T-cell (primary cell): ENCODE measurements around the gene SQSTM1. TPM values are rescaled to one million over a fixed set of nuclear protein-coding genes. Genes with fewer than 3 reads are reported as not detected.

ENCODE experiments used
- ATAC-seq, 4 experiments: fragments of 200-7000 bp in 3 of 4; fragments of 150-1000 bp in 1 of 4; cut with Tn5 transposase; replicated peaks in 1 of 4; 1 replicate in 3 of 4; 2 replicates in 1 of 4; pipeline ENCODE4 v1.10.0; 2021; ENCODE audit warnings: moderate library complexity in 3 of 4, mild to moderate bottlenecking in 2 of 4, moderate number of reproducible peaks in 1 of 4
- CTCF ChIA-PET, 2 donors: fragments of 300-600 bp; sonication (Branson Sonifier 250); formaldehyde crosslinking; loops; one replicate each; lab custom pipeline; 2022; ENCODE audit warnings: antibody characterized with exemption in 2 of 2; lab: Charles Lee
- POLR2A ChIA-PET, 2 donors: fragments of 300-600 bp; sonication (Branson Sonifier 250); formaldehyde crosslinking; loops; one replicate each; lab custom pipeline; 2022; ENCODE audit warnings: antibody characterized with exemption in 2 of 2; lab: Charles Lee
- DNase-seq, 35 experiments: peaks; one replicate each; pipeline versions ENCODE4 v3.0.0 to v3.0.0-alpha.2; 2013 to 2023
- H3K27ac ChIP-seq: one replicate; pipeline ENCODE4 v1.5.1; 2013; ENCODE audit warnings: low read length
- H3K27me3 ChIP-seq, 2 experiments: replicated peaks in 1 of 2; 1 replicate in 1 of 2; 2 replicates in 1 of 2; pipeline versions ENCODE4 v1.6.1 to v1.7.0; 2013; ENCODE audit warnings: low read length in 1 of 2, mixed read lengths in 1 of 2; ENCODE audit not compliant: control insufficient read depth in 2 of 2, insufficient read depth in 2 of 2; ENCODE audit errors: extremely low read depth in 1 of 2
- H3K36me3 ChIP-seq, 2 donors: 1 replicate in 1 of 2; 2 replicates in 1 of 2; pipeline versions ENCODE4 v1.6.1 to v1.7.0; 2013; ENCODE audit warnings: low read length in 1 of 2; ENCODE audit not compliant: control insufficient read depth in 2 of 2, insufficient read depth in 1 of 2; ENCODE audit errors: extremely low read depth in 1 of 2
- H3K4me1 ChIP-seq, 2 experiments: 1 replicate in 1 of 2; 2 replicates in 1 of 2; pipeline versions ENCODE4 v1.6.1 to v1.7.0; 2013; ENCODE audit warnings: low read length in 2 of 2, mixed read lengths in 1 of 2; ENCODE audit not compliant: insufficient read depth in 2 of 2, control insufficient read depth in 1 of 2; ENCODE audit errors: extremely low read depth in 1 of 2
- H3K4me3 ChIP-seq, 2 donors: 1 replicate in 1 of 2; 2 replicates in 1 of 2; pipeline versions ENCODE4 v1.5.1 to v1.7.0; 2013; ENCODE audit warnings: mild to moderate bottlenecking in 2 of 2, low read length in 1 of 2, moderate library complexity in 1 of 2; ENCODE audit not compliant: control insufficient read depth in 1 of 2; ENCODE audit errors: extremely low read depth in 1 of 2
- H3K9me3 ChIP-seq: 2 replicates; pipeline ENCODE4 v1.7.0; 2013
- H3K27ac Mint-ChIP-seq, 2 donors: one replicate each; pipeline ENCODE4 v1.8.0; 2020 to 2021; ENCODE audit warnings: mild to moderate bottlenecking in 2 of 2, mixed read lengths in 2 of 2
- H3K27me3 Mint-ChIP-seq, 2 donors: one replicate each; pipeline ENCODE4 v1.8.0; 2021 to 2022; ENCODE audit warnings: mixed read lengths in 2 of 2
- H3K36me3 Mint-ChIP-seq: one replicate; pipeline ENCODE4 v1.8.0; 2021; ENCODE audit warnings: mixed read lengths
- H3K4me1 Mint-ChIP-seq, 3 donors: one replicate each; pipeline ENCODE4 v1.8.0; 2020 to 2022; ENCODE audit warnings: mixed read lengths in 3 of 3, mild to moderate bottlenecking in 1 of 3
- H3K4me3 Mint-ChIP-seq, 3 donors: one replicate each; pipeline ENCODE4 v1.8.0; 2020 to 2022; ENCODE audit warnings: mild to moderate bottlenecking in 3 of 3, mixed read lengths in 3 of 3, moderate library complexity in 3 of 3
- H3K9me3 Mint-ChIP-seq, 3 donors: one replicate each; pipeline ENCODE4 v1.8.0; 2020 to 2022; ENCODE audit warnings: mixed read lengths in 3 of 3
- WGBS: methylation state at CpG from one replicate; pipeline ENCODE4 v1.1.5; 2013; ENCODE audit warnings: missing lambda C conversion rate; ENCODE audit not compliant: insufficient coverage; 5-methylcytosine and 5-hydroxymethylcytosine counted together
- total RNA-seq, 35 experiments: library from RNA in 6 of 35; stranded (reverse) in 6 of 35; fragments of 120-200 nt in 1 of 35; gene quantifications; one replicate each; pipeline versions ENCODE4 v1.2.1 to v1.2.4 and lab custom pipeline; 2013 to 2026

The SQSTM1 gene
- total RNA-seq, 5 donors from 2014 or later (not counting 1 experiment from before 2014, with no cell fraction given): 220 to 327 (median 280) TPM

DNA sequence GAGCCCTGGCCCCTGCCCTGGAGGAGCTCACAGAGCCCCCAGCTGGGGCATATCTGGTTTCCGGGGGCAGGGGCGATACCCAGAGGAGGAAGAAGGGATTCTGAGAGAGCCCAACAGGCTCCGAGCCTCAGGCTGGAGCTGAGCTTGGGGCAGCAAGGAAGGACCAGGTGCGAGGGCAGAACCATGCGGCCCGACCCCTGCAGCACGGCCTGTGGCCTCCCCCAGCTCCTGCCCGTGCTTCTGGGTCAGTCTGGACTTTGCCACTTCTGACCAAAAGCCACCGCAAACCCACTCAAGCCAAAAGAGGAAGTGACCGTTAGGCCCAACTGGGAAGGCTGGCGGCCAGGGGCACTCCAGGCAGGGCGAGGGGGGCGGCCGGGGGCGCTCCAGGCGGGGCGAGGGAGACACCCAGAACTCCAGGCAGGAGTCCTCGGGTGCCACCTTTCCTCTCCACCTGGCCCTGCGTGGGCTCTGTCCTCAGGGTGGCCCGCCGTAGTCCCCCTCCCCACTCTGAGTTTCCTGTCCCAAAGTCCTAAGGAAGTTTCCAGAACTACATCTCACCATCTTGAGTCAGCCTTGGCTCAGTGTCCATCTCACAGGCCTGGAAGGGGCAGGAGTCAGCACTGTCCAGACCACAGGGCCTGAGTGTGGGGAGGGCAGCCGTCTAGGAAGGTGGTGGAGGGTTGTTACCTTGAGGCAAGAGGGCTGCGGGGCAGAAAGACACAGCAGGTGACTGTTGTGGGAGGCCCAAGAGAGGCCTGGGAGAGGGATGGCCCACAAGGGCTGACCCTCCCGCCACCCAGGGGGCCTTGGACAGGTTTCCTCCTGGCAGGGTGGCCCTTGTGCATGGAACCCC is 27.9 kb upstream of the SQSTM1 start:
- 87% methylated on average over 20 of the region's 24 CpGs for WGBS
- CTCF ChIA-PET: interaction anchor here in 1 of 2 donors (0.6 kb wide), 1 partner anchor 162 kb away, joined by 3 read pairs; no protein-coding TSS in a partner anchor
- POLR2A ChIA-PET: no interaction called here

DNA sequence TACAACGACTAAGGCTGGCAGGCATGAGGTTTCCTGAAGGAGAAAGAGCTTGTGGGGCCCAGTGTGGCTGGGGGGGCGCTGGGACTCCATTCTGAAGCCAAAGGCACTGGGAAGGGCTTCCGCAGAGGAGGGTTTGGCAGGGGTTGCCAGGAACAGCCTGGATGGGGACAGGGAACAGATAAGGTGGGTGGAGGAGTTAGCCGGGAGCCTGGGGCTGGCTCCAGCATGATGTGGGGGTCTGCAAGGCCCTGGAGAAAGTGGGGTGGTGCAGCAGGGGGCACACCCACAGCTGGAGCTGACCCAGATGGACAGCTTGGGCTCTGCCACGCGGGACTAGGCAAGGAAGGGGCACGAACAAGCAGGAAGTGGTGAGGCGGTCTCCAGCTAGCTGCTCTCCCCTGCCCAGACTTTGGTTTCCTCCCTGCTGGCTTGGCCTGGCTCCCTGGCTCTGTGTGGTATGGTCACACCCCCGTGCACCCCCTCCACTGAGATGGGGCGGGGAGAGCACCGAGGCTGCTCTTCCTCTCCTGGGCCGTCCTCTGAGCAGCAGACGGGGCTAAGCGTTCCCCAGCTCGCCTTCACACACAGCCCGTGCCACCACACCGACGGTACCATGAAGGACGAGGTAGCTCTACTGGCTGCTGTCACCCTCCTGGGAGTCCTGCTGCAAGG is 27.1 kb upstream of the SQSTM1 start, which contains the start of gene LTC4S:
LTC4S (plus strand) TSS at position 519 of the 672 bp plus-strand sequence; CDS start at position 614, 95 bp downstream.
- Histone ChIP-seq H3K9me3 (no peaks in the 10 kb centered on the region), H3K36me3 (peaks cover 4 to 7% of the 10 kb centered on the region in 2 donors), H3K4me3 (peak within 1 kb of the TSS in 1 of 2 donors; percentile 22), H3K27ac (peak within 1 kb of the TSS; percentile 48), H3K27me3 (no peaks in the 10 kb centered on the region), H3K4me1 (peaks cover 18 to 34% of the 10 kb centered on the region in 2 experiments)
- Mint-ChIP-seq H3K36me3 (no peaks in the 10 kb centered on the region), H3K27ac (peak within 1 kb of the TSS; percentile 81 to 86), H3K4me3 (peak within 1 kb of the TSS; percentile 46 to 66 (median 65)), H3K27me3 (no peaks in the 10 kb centered on the region), H3K9me3 (no peaks in the 10 kb centered on the region), H3K4me1 (peaks cover 26 to 33% (median 29%) of the 10 kb centered on the region in 3 donors)
- 21% methylated on average over 15 of the region's 19 CpGs for WGBS
- ATAC-seq: peak; percentile 55 to 69 (median 58)
- DNase-seq: peak in 33 of 35 experiments; percentile 35 to 74 (median 61)
- CTCF ChIA-PET: interaction anchor here (0.6 to 1.4 kb wide), 3 partner anchors 31 to 163 kb away, joined by 3 to 5 read pairs (median 4); no protein-coding TSS in a partner anchor
- POLR2A ChIA-PET: no interaction called here

More for the DNA sequence above, 27.9 kb upstream of the SQSTM1 start:
- DNase-seq: peak in 1 of 35 experiments; percentile 10
- no peaks in the 10 kb centered on the region for H3K36me3 Mint-ChIP-seq
- peak overlapping the region; percentile 48 for H3K27ac ChIP-seq
- peaks cover 26 to 33% (median 29%) of the 10 kb centered on the region in 3 donors for H3K4me1 Mint-ChIP-seq
- H3K4me3 Mint-ChIP-seq: peak overlapping the region in 2 of 3 donors; percentile 58 to 65
- peak overlapping the region; percentile 81 to 86 for H3K27ac Mint-ChIP-seq
- no peaks in the 10 kb centered on the region for H3K36me3 ChIP-seq
- H3K4me1 ChIP-seq: peaks cover 18 to 34% of the 10 kb centered on the region in 2 experiments
- H3K9me3 ChIP-seq: no peaks in the 10 kb centered on the region
- ATAC-seq: no peak
- no peak overlapping the region for H3K4me3 ChIP-seq
- no peaks in the 10 kb centered on the region for H3K27me3 Mint-ChIP-seq
- no peaks in the 10 kb centered on the region for H3K27me3 ChIP-seq
- H3K9me3 Mint-ChIP-seq: no peaks in the 10 kb centered on the region

DNA sequence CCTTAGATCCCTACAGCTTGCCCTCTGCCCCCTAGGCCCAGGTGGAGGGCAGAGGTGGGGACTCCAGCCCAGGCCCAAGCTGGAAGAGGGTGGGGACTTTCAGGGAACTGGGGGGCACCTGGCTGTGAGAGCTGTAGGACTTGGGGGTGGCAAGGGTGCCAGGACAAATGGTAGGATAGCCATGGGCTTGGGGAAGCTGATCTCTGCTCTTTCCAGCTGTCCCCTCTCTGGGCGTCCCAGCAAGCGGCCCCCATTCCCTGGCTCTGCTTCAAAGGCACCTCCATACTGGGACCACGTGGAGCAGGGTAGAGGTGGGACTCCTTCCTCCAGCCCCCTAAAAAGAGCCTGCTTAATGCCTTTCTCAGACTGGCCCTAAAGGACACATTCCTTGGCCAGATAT is 26.5 kb upstream of the SQSTM1 start:
- Mint-ChIP-seq H3K4me1 (peaks cover 26 to 33% (median 29%) of the 10 kb centered on the region in 3 donors), H3K27ac (peak overlapping the region; percentile 81 to 86), H3K9me3 (no peaks in the 10 kb centered on the region), H3K27me3 (no peaks in the 10 kb centered on the region), H3K36me3 (peaks cover under 1% of the 10 kb centered on the region), H3K4me3 (peak overlapping the region; percentile 46 to 66 (median 65))
- CTCF ChIA-PET: interaction anchor here (1.3 to 1.4 kb wide), 2 partner anchors 31 kb away, joined by 4 to 5 read pairs; no protein-coding TSS in a partner anchor
- H3K36me3 ChIP-seq: peaks cover 4 to 12% of the 10 kb centered on the region in 2 donors
- 100% methylated on average over 2 of the region's 3 CpGs for WGBS
- peak overlapping the region in 1 of 2 donors; percentile 22 for H3K4me3 ChIP-seq
- no peaks in the 10 kb centered on the region for H3K27me3 ChIP-seq
- POLR2A ChIA-PET: no interaction called here
- H3K9me3 ChIP-seq: no peaks in the 10 kb centered on the region
- no peak for DNase-seq
- no peak for ATAC-seq
- H3K4me1 ChIP-seq: peaks cover 18 to 34% of the 10 kb centered on the region in 2 experiments
- peak overlapping the region; percentile 48 for H3K27ac ChIP-seq

DNA sequence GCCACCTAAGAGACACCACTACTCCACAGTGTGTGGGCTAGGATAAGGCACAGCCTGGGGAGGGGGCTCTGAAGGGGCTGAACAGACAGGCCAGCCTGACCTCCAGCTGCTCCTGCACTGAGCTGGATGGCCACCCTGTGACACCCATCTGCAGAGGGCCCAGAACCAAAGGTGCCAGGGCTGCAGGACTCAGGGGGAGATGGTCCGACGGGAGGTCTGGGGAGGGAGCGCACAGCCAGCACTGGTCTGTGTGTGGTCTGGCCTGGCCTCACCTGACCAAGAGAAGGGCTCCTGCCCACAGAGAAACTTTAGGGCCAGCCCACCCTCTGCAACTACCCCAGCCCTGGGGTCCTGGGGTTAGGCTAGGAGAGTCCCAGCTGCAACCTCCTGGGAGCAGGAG is 26.1 kb upstream of the SQSTM1 start:
- ATAC-seq: no peak
- ChIA-PET POLR2A (no interaction called here), CTCF (interaction anchor here (1.3 to 1.4 kb wide), 2 partner anchors 32 kb away, joined by 4 to 5 read pairs; no protein-coding TSS in a partner anchor)
- H3K4me1 ChIP-seq: peaks cover 18 to 36% of the 10 kb centered on the region in 2 experiments
- Mint-ChIP-seq H3K9me3 (no peaks in the 10 kb centered on the region), H3K4me3 (peak overlapping the region; percentile 25 to 66 (median 65)), H3K27ac (peak overlapping the region; percentile 34 to 46), H3K27me3 (no peaks in the 10 kb centered on the region), H3K36me3 (peaks cover 5% of the 10 kb centered on the region), H3K4me1 (peaks cover 26 to 33% (median 29%) of the 10 kb centered on the region in 3 donors)
- no peaks in the 10 kb centered on the region for H3K9me3 ChIP-seq
- H3K27me3 ChIP-seq: no peaks in the 10 kb centered on the region
- DNase-seq: no peak
- H3K36me3 ChIP-seq: peaks cover 8 to 16% of the 10 kb centered on the region in 2 donors
- no CpG with 5 or more reads among the region's 3 CpGs for WGBS
- H3K27ac ChIP-seq: peak overlapping the region; percentile 48
- no peak overlapping the region for H3K4me3 ChIP-seq

DNA sequence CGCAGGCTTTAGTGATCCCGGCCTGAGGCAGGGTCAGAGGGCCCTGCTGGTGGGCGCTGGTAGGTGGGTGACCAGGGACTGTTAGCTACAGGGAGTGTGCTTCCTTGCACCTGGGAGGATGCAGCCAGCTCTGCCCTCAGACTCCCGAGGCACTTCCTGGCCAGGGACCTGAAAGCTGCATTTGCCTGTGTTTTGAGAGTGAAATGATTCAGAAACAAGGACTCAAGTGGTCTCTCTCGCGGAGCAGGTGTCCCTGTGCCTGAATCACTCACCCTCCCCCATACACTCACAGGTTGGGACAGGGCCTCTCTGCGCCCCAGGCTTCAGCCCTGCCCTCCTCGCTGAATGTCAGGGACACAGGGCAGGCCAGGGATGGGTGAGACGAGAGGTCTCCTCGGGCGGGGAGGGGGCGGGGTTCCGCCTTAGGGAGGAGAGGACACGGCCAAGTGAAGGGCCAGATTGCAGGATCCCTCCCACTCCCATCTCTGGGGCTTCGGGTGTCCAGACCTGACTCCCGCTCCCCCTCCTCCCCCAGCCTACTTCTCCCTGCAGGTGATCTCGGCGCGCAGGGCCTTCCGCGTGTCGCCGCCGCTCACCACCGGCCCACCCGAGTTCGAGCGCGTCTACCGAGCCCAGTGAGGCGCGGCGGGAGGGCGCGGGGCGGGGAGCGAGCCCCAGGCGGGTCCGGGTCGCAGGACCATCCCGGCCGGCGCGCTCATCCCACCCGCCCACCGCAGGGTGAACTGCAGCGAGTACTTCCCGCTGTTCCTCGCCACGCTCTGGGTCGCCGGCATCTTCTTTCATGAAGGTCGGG is 25.4 kb upstream of the SQSTM1 start:
- Mint-ChIP-seq H3K9me3 (no peaks in the 10 kb centered on the region), H3K27me3 (no peaks in the 10 kb centered on the region), H3K4me3 (peak overlapping the region; percentile 50 to 66 (median 65)), H3K4me1 (peaks cover 26 to 34% (median 29%) of the 10 kb centered on the region in 3 donors), H3K27ac (peak overlapping the region in 1 of 2 donors; percentile 34), H3K36me3 (peaks cover 9% of the 10 kb centered on the region)
- WGBS: 10% methylated on average over 42 of the region's 53 CpGs
- DNase-seq (peak in 1 of 35 experiments; percentile 26), ATAC-seq (no peak)
- Histone ChIP-seq H3K27me3 (no peaks in the 10 kb centered on the region), H3K27ac (no peak overlapping the region), H3K9me3 (no peaks in the 10 kb centered on the region), H3K4me3 (peak overlapping the region; percentile 40 to 47), H3K36me3 (peaks cover 13 to 23% of the 10 kb centered on the region in 2 donors), H3K4me1 (peaks cover 18 to 36% of the 10 kb centered on the region in 2 experiments)
- ChIA-PET POLR2A (interaction anchor here in 1 of 2 donors (0.8 kb wide), 1 partner anchor 10 kb away, joined by 8 read pairs; no protein-coding TSS in a partner anchor), CTCF (interaction anchor here (0.6 to 1.4 kb wide), 7 partner anchors 16 to 54 kb away, joined by 3 to 6 read pairs (median 4); no protein-coding TSS in a partner anchor)
